ENCODE results near the gene RGS17.

The RGS17 gene

GRCh38 chr6:153045271-153045670 is 85.8 kb downstream of the RGS17 start:
- Histone ChIP-seq H3K79me2 (ENCODE audit: low read length) (no peaks in the 10 kb centered on the region), H3K9ac (ENCODE audit: low read length) (no peak overlapping the region), H3K4me1 (ENCODE audit: low read length) (no peaks in the 10 kb centered on the region), H3K27me3 (ENCODE audit: low read depth, low read length) (no peaks in the 10 kb centered on the region), H3K4me3 (ENCODE audit: low read length) (no peak overlapping the region), H4K20me1 (ENCODE audit: insufficient read depth, low read length) (no peaks in the 10 kb centered on the region), H3K4me2 (ENCODE audit: low read length) (no peak overlapping the region), H3K9me3 (ENCODE audit: insufficient read depth, low read length) (no peaks in the 10 kb centered on the region), H2AFZ (ENCODE audit: low read depth, low read length) (no peak overlapping the region), H3K27ac (ENCODE audit: low read length) (no peak overlapping the region), H3K36me3 (replicated peaks; ENCODE audit: low read depth, low read length) (no peaks in the 10 kb centered on the region)
- no peak for TF ChIP-seq EZH2phosphoT487 (IDR thresholded peaks at IDR 0.05; ENCODE audit: low read depth)
- TF ChIP-seq, protein P1, sequence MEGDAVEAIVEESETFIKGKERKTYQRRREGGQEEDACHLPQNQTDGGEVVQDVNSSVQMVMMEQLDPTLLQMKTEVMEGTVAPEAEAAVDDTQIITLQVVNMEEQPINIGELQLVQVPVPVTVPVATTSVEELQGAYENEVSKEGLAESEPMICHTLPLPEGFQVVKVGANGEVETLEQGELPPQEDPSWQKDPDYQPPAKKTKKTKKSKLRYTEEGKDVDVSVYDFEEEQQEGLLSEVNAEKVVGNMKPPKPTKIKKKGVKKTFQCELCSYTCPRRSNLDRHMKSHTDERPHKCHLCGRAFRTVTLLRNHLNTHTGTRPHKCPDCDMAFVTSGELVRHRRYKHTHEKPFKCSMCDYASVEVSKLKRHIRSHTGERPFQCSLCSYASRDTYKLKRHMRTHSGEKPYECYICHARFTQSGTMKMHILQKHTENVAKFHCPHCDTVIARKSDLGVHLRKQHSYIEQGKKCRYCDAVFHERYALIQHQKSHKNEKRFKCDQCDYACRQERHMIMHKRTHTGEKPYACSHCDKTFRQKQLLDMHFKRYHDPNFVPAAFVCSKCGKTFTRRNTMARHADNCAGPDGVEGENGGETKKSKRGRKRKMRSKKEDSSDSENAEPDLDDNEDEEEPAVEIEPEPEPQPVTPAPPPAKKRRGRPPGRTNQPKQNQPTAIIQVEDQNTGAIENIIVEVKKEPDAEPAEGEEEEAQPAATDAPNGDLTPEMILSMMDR (IDR thresholded peaks at IDR 0.05; ENCODE audit: low read depth, low read length) = no peak

GRCh38 chr6:153044295-153044694 is 86.8 kb downstream of the RGS17 start:
- Histone ChIP-seq H3K36me3 (replicated peaks; ENCODE audit: low read depth, low read length) (no peaks in the 10 kb centered on the region), H3K9me3 (ENCODE audit: insufficient read depth, low read length) (no peaks in the 10 kb centered on the region), H3K27ac (ENCODE audit: low read length) (no peak overlapping the region), H3K4me3 (ENCODE audit: low read length) (no peak overlapping the region), H2AFZ (ENCODE audit: low read depth, low read length) (no peak overlapping the region), H3K79me2 (ENCODE audit: low read length) (no peaks in the 10 kb centered on the region), H3K4me1 (ENCODE audit: low read length) (no peaks in the 10 kb centered on the region), H3K9ac (ENCODE audit: low read length) (no peak overlapping the region), H4K20me1 (ENCODE audit: insufficient read depth, low read length) (no peaks in the 10 kb centered on the region), H3K4me2 (ENCODE audit: low read length) (no peak overlapping the region), H3K27me3 (ENCODE audit: low read depth, low read length) (no peaks in the 10 kb centered on the region)
- TF ChIP-seq, protein P1 (IDR thresholded peaks at IDR 0.05; ENCODE audit: low read depth, low read length) = no peak
- TF ChIP-seq EZH2phosphoT487 (IDR thresholded peaks at IDR 0.05; ENCODE audit: low read depth) = no peak

DNA sequence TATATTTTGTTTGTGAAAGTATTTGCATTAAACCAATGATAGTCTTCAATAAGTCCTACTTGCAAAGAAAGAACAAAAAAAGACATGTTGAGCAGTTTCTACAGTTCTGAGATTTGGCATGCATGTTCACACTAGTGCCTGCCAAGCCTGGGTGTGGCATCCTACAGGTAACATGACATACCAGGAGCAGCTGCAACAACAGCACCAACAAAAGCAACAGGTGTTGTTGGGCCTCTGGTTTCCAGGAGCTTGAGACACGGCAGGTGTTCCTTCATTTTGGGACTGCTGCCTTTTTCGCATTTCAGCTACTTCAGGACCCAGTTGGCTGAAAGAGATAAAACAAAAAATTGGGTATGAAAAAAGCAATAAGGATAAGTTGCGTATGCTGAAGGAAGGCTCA is 87.4 kb downstream of the RGS17 start:
- TF ChIP-seq EZH2phosphoT487 (IDR thresholded peaks at IDR 0.05; ENCODE audit: low read depth) = no peak
- TF ChIP-seq, protein P1 (IDR thresholded peaks at IDR 0.05; ENCODE audit: low read depth, low read length) = no peak

GRCh38 chr6:153038378-153039057 is 92.6 kb downstream of the RGS17 start:
- Histone ChIP-seq H3K4me3 (ENCODE audit: low read length) (no peak overlapping the region), H3K36me3 (replicated peaks; ENCODE audit: low read depth, low read length) (no peaks in the 10 kb centered on the region), H3K27ac (ENCODE audit: low read length) (no peak overlapping the region), H3K4me1 (ENCODE audit: low read length) (no peaks in the 10 kb centered on the region), H3K79me2 (ENCODE audit: low read length) (no peaks in the 10 kb centered on the region), H3K4me2 (ENCODE audit: low read length) (no peak overlapping the region), H2AFZ (ENCODE audit: low read depth, low read length) (no peak overlapping the region), H3K9ac (ENCODE audit: low read length) (no peak overlapping the region), H3K27me3 (ENCODE audit: low read depth, low read length) (no peaks in the 10 kb centered on the region), H4K20me1 (ENCODE audit: insufficient read depth, low read length) (no peaks in the 10 kb centered on the region), H3K9me3 (ENCODE audit: insufficient read depth, low read length) (no peaks in the 10 kb centered on the region)
- TF ChIP-seq, protein P1 (IDR thresholded peaks at IDR 0.05; ENCODE audit: low read depth, low read length) = no peak
- no peak for TF ChIP-seq EZH2phosphoT487 (IDR thresholded peaks at IDR 0.05; ENCODE audit: low read depth)

More for the DNA sequence above, 87.4 kb downstream of the RGS17 start:
- Histone ChIP-seq H3K27ac (ENCODE audit: low read length) (no peak overlapping the region), H4K20me1 (ENCODE audit: insufficient read depth, low read length) (no peaks in the 10 kb centered on the region), H2AFZ (ENCODE audit: low read depth, low read length) (no peak overlapping the region), H3K4me2 (ENCODE audit: low read length) (no peak overlapping the region), H3K4me3 (ENCODE audit: low read length) (no peak overlapping the region), H3K79me2 (ENCODE audit: low read length) (no peaks in the 10 kb centered on the region), H3K36me3 (replicated peaks; ENCODE audit: low read depth, low read length) (no peaks in the 10 kb centered on the region), H3K9ac (ENCODE audit: low read length) (no peak overlapping the region), H3K4me1 (ENCODE audit: low read length) (no peaks in the 10 kb centered on the region), H3K9me3 (ENCODE audit: insufficient read depth, low read length) (no peaks in the 10 kb centered on the region), H3K27me3 (ENCODE audit: low read depth, low read length) (no peaks in the 10 kb centered on the region)
